ENCODE data around the gene CHCHD6.

GRCh38 chr3:126751611-126752302 is 47.7 kb downstream of the CHCHD6 start:
- no peak for TF ChIP-seq POLR2AphosphoS5 (IDR thresholded peaks at IDR 0.05; ENCODE audit: borderline replicate concordance, low read depth, low read length)
- no peak for TF ChIP-seq EZH2 (IDR thresholded peaks at IDR 0.05)
- TF ChIP-seq FOXP2 (optimal IDR thresholded peaks at IDR 0.05; ENCODE audit: control extremely low read depth, extremely low read length, insufficient read depth), result no peak

All from SK-N-MC (cell line).